K562 (cell line): ENCODE measurements around the gene AGL.

Experiments used
- BCL6 ChIP-seq: fragments of 250-450 bp; sonication (Bioruptor Pico); IDR thresholded peaks from 2 replicates; pipeline ENCODE4 v1.4.0; 2020
- CCAR2 ChIP-seq: fragments of 200-400 bp; formaldehyde crosslinking; IDR thresholded peaks from 2 replicates; pipeline ENCODE4 v1.6.1; 2017; ENCODE audit warnings: mild to moderate bottlenecking, low read depth, low read length
- ETV6 ChIP-seq, 3 experiments: fragments of 150-350 bp in 1 of 3; sonication (generic) in 1 of 3; formaldehyde crosslinking in 1 of 3; IDR thresholded peaks; 2 replicates each; pipeline versions ENCODE4 v1.6.1 to v1.8.0; 2014 to 2022; ENCODE audit warnings: borderline replicate concordance in 2 of 3, low read depth in 2 of 3, antibody characterized with exemption in 1 of 3, low read length in 1 of 3, mild to moderate bottlenecking in 1 of 3, missing genetic modification reagents in 1 of 3
- FOXK2 ChIP-seq, 2 experiments: fragments of 450-650 bp; IDR thresholded peaks in 1 of 2; conservative IDR thresholded peaks in 1 of 2; 2 replicates each; pipeline ENCODE4 v1.6.1; 2016; ENCODE audit warnings: low read depth in 2 of 2, mild to moderate bottlenecking in 1 of 2
- IFI16 ChIP-seq: fragments of 250-450 bp; sonication (Bioruptor Pico); IDR thresholded peaks from 2 replicates; pipeline ENCODE4 v2.1.2; 2022; ENCODE audit warnings: mild to moderate bottlenecking, inconsistent platforms
- JUND ChIP-seq, 2 experiments: IDR thresholded peaks; 2 replicates in 1 of 2; 3 replicates in 1 of 2; pipeline ENCODE4 v1.6.1; 2011; ENCODE audit warnings: borderline replicate concordance in 2 of 2, low read depth in 2 of 2, low read length in 2 of 2, improper control_type of control experiment in 1 of 2, missing biosample characterization in 1 of 2, missing genetic modification characterization in 1 of 2, missing genetic modification reagents in 1 of 2
- RCOR1 ChIP-seq, 2 experiments: IDR thresholded peaks; 2 replicates each; pipeline ENCODE4 v1.6.1; 2012; ENCODE audit warnings: low read depth in 2 of 2, low read length in 2 of 2, borderline replicate concordance in 1 of 2, improper control_type of control experiment in 1 of 2
- SMAD4 ChIP-seq: fragments of 250-450 bp; sonication (Bioruptor Pico); conservative IDR thresholded peaks from 2 replicates; pipeline ENCODE4 v1.8.0; 2021; ENCODE audit warnings: inconsistent platforms, mild to moderate bottlenecking, moderate library complexity
- ZNF121 ChIP-seq: sonication (generic); formaldehyde crosslinking; conservative IDR thresholded peaks from 2 replicates; pipeline ENCODE4 v1.8.0; 2022; ENCODE audit warnings: missing genetic modification reagents

GRCh38 chr1:99969729-99970621 is 119.8 kb downstream of the AGL start, which contains the start of gene SLC35A3:
- TF ChIP-seq IFI16 (CRISPR knock-in tag) (no peak), RCOR1 (IDR thresholded peaks at IDR 0.05; ENCODE audit: borderline replicate concordance in 1 of 2, low read depth in 2 of 2, low read length in 2 of 2) (peak in 1 of 2 experiments; percentile 29; a peak in 1 of 4 replicates), CCAR2 (no peak), ETV6 (IDR thresholded peaks at IDR 0.05; ENCODE audit: borderline replicate concordance in 1 of 2, low read depth in 2 of 2, low read length in 1 of 2) (no peak), ETV6 (CRISPR knock-in tag; IDR thresholded peaks at IDR 0.05; ENCODE audit: borderline replicate concordance) (no peak), SMAD4 (CRISPR knock-in tag) (peak; percentile 70), JUND (IDR thresholded peaks at IDR 0.05; ENCODE audit: borderline replicate concordance, low read depth, low read length) (peak; percentile 52; the same call in 1 of the 2 replicates), JUND (tag; IDR thresholded peaks at IDR 0.05; ENCODE audit: borderline replicate concordance, low read depth, low read length) (peak; percentile 30; the same call in 1 of the 3 replicates), ZNF121 (no peak), BCL6 (CRISPR knock-in tag) (no peak), FOXK2 (conservative IDR thresholded peaks at IDR 0.05 in 1 of 2, IDR thresholded peaks at IDR 0.05 in 1 of 2; ENCODE audit: low read depth in 2 of 2) (peak; percentile 1 to 10; a peak in 1 of 4 replicates)
